Peyer's patch (tissue), 4 donors: Measurements from ENCODE around the gene OR6C70.

Source experiments
- POLR2A ChIP-seq, 2 donors: fragments of 450-650 bp; IDR thresholded peaks; one replicate each; pipeline ENCODE4 v1.5.1; 2017; ENCODE audit warnings: antibody characterized with exemption in 2 of 2, mild to moderate bottlenecking in 2 of 2, moderate library complexity in 2 of 2
- TF ChIP-seq, protein P1 (sequence below), 6 experiments: fragments of 450-650 bp in 4 of 6; fragments of 200-600 bp in 2 of 6; sonication (generic) in 1 of 6; IDR thresholded peaks; one replicate each; pipeline ENCODE4 v1.5.1; 2017 to 2019; ENCODE audit warnings: antibody characterized with exemption in 6 of 6, mild to moderate bottlenecking in 3 of 6, moderate library complexity in 1 of 6

DNA sequence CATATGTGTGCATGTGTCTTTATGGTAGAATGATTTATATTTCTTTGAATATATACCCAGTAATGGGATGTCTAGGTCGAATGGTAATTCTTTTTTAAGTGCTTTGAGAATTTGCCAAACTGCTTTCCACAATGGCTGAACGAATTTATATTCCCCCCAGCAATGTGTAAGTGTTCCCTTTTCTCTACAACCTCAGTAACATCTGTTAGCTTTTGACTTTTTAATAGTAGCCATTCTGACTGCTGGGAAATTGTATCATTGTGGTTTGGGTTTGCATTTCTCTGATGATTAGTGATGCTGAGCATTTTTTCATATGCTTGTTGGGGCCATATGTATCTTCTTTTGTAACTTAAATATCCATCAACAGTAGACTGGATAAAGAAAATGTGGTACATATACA, 31.7 kb upstream of the OR6C70 start:
- TF ChIP-seq, protein P1, sequence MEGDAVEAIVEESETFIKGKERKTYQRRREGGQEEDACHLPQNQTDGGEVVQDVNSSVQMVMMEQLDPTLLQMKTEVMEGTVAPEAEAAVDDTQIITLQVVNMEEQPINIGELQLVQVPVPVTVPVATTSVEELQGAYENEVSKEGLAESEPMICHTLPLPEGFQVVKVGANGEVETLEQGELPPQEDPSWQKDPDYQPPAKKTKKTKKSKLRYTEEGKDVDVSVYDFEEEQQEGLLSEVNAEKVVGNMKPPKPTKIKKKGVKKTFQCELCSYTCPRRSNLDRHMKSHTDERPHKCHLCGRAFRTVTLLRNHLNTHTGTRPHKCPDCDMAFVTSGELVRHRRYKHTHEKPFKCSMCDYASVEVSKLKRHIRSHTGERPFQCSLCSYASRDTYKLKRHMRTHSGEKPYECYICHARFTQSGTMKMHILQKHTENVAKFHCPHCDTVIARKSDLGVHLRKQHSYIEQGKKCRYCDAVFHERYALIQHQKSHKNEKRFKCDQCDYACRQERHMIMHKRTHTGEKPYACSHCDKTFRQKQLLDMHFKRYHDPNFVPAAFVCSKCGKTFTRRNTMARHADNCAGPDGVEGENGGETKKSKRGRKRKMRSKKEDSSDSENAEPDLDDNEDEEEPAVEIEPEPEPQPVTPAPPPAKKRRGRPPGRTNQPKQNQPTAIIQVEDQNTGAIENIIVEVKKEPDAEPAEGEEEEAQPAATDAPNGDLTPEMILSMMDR (IDR thresholded peaks at IDR 0.05): no peak
- TF ChIP-seq POLR2A (IDR thresholded peaks at IDR 0.05): no peak
